Measurements from ENCODE around the gene TTC23L.
"Not testable (repeated sequence)": the region's sequence is repeated elsewhere in the genome, so short reads cannot be mapped to it uniquely, and the experiment has no call there.

The TTC23L gene

GRCh38 chr5:34822956-34823715 lies 15.8 kb upstream of the TTC23L start:
- no peak overlapping the region for H3K4me3 ChIP-seq (ENCODE audit: low read depth, low read length)
- peak; percentile 67 for DNase-seq (ENCODE audit: low read depth)
- TF ChIP-seq, protein P1, sequence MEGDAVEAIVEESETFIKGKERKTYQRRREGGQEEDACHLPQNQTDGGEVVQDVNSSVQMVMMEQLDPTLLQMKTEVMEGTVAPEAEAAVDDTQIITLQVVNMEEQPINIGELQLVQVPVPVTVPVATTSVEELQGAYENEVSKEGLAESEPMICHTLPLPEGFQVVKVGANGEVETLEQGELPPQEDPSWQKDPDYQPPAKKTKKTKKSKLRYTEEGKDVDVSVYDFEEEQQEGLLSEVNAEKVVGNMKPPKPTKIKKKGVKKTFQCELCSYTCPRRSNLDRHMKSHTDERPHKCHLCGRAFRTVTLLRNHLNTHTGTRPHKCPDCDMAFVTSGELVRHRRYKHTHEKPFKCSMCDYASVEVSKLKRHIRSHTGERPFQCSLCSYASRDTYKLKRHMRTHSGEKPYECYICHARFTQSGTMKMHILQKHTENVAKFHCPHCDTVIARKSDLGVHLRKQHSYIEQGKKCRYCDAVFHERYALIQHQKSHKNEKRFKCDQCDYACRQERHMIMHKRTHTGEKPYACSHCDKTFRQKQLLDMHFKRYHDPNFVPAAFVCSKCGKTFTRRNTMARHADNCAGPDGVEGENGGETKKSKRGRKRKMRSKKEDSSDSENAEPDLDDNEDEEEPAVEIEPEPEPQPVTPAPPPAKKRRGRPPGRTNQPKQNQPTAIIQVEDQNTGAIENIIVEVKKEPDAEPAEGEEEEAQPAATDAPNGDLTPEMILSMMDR (conservative IDR thresholded peaks at IDR 0.05; ENCODE audit: low read depth, low read length): no peak

DNA sequence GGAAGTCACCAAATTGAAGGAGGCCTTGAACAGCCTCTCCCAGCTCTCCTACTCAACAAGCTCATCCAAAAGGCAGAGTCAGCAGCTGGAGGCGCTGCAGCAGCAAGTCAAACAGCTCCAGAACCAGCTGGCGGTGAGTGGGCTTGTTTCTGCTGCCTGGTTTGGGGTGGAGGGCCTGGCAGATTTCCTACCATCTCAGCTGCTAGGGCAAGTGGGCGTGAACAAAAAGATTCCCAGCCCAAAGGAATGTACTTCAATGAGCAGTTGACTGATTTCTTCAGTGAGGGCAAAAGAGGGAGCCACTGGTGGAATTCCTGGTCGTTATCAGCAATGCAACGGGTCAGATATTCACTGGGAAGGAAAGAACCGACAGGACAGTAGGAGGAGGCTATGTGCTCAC lies 12.6 kb upstream of the TTC23L start:
- DNase-seq (ENCODE audit: low read depth): peak; percentile 38
- TF ChIP-seq, protein P1 (conservative IDR thresholded peaks at IDR 0.05; ENCODE audit: low read depth, low read length): no peak
- H3K4me3 ChIP-seq (ENCODE audit: low read depth, low read length): no peak overlapping the region

- no peak overlapping the region for H3K4me3 ChIP-seq (ENCODE audit: low read depth, low read length)
- TF ChIP-seq, protein P1 (conservative IDR thresholded peaks at IDR 0.05; ENCODE audit: low read depth, low read length): no peak
- no peak for DNase-seq (ENCODE audit: low read depth)
Measured at GRCh38 chr5:34827588-34828506, 11.1 kb upstream of the TTC23L start.

- DNase-seq (ENCODE audit: low read depth); H3K4me3 ChIP-seq (ENCODE audit: low read depth, low read length): not testable (repeated sequence)
Measured at GRCh38 chr5:34830827-34831226, 8.1 kb upstream of the TTC23L start.

DNA sequence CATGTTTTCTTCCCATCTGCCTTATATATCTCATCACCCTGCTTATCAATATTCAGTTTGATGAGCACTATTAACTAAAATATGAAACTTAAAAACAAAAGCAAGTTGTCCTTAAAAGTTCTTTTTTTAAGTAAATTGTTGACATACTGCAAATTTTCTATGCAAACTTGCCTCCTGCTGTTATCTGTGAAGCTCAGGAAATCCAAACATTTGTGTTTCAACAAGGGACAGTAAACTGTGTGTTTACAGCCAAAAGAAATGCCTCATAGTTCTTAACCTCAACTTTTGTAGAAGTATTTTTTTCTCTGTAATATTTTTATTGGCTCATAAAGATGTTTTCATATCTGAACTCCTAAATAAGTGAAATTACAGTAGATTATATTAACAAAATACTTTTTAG lies 7.7 kb upstream of the TTC23L start:
- H3K4me3 ChIP-seq (ENCODE audit: low read depth, low read length): no peak overlapping the region
- TF ChIP-seq, protein P1 (conservative IDR thresholded peaks at IDR 0.05; ENCODE audit: low read depth, low read length): no peak
- DNase-seq (ENCODE audit: low read depth): peak; percentile 55

- no peak for DNase-seq (ENCODE audit: low read depth)
- TF ChIP-seq, protein P1 (conservative IDR thresholded peaks at IDR 0.05; ENCODE audit: low read depth, low read length): no peak
- no peak overlapping the region for H3K4me3 ChIP-seq (ENCODE audit: low read depth, low read length)
Measured at GRCh38 chr5:34832568-34832967, 6.4 kb upstream of the TTC23L start.

GRCh38 chr5:34833090-34833489 lies 5.9 kb upstream of the TTC23L start:
- TF ChIP-seq, protein P1 (conservative IDR thresholded peaks at IDR 0.05; ENCODE audit: low read depth, low read length): no peak
- DNase-seq (ENCODE audit: low read depth): no peak
- H3K4me3 ChIP-seq (ENCODE audit: low read depth, low read length): no peak overlapping the region

Data from choroid plexus epithelial cell (primary cell).